ENCODE measurements around the gene TAF3.

Gene TAF3

DNA sequence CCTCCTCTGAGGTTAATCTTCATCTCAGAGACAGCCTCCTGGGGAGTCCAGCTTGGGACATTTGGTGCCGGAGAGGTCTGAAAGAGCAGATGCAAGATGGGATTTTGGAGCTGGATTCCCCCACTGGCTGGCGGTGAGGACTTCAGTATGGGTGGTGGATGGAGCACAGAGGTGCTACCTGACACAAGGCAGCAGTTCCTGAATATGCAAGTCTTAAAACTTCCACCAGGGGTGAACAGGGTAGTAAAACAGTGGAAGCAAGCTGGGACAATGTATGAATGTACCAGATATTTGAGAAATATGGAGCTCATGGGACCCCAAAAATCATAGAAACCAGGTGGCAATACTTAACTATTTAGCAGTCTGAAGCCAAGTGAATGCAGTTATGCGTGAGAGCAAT, 4.8 kb upstream of the TAF3 start:
- no peak for DNase-seq

DNA sequence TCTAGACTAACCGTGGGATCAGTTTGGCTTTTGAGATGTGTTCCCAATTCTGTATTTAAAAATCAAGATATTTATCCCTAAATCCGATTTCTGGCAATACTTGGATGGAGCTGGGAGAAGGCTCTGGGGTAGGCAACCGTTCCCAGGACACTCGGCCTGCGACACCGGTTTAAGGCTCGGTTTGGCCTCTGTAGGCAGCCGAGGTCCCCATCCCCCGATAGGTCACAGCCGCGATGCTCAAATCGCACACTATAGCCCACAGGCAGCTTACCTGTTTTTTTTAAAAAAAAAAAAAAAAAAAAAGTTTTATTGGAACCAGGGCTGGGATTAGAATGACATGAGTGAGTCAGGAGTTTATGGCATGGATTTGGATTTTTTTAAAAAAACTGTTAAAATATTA, 729 bp upstream of the TAF3 start:
- DNase-seq, result no peak

DNA sequence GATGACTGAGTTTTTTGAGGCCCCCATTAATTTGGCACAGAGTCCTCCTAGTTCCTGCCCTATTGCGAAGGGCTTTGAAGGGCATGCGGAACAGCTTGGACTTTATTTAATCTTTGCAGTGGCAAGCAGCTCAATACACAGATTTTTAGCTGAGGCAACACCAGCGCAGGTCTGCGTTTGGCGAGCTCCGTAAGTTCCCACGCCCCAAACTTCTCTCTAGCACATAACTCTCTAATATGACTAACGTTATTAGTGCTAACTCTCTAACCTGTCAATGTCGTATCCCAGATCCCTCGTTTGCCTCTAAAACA, 366 bp upstream of the TAF3 start:
- no peak for DNase-seq

DNA sequence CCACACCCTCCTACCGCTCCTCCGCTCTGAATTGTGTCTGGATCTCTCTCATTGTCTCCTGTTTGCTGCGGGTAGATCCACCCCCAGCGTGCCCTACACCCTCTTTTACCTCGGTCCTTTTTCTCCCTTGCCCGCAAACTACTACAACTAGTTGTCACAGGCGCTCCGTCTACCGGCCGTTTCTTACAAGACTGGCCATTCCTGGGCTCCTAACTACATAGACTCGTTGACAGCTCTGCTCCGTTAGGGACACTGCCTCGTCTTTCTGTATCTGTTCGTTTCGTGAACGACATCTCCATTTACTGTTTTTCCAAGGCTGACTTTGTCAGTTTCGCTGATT, 786 bp downstream of the TAF3 start:
- DNase-seq, result peak; percentile 0 to 8

DNA sequence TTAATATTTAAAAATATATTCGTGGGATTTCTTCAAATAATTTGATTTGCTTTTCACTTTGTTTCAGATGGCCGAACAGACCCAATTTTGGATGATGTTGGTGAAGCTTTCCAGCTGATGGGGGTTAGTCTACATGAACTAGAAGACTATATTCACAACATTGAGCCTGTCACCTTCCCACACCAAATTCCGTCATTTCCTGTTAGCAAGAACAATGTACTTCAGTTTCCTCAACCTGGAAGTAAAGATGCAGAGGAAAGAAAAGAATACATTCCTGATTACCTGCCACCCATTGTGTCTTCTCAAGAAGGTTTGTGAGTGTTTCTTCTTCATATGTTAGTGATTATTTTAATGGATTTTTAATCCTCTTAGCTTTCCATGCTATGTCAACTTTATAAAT, 5.9 kb downstream of the TAF3 start:
- DNase-seq, result no peak

DNA sequence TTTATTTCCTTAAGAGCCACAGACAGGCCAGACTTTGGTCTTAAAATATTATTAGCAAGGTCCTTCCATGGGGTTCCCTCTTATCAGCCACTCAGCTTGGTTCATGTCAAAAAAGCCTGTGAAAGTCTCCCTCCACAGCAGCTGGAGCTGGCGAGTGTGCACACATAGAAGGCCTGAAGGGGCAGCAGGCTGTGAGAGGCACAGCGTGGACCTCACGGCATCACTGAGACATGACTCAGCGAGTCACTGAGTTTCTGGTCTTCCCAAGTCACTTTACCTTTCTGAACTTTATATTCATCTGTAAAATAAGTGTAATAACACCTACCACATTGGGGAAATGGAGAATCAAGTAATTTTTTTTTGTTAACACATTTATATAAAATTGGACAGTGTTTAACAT, 8.7 kb downstream of the TAF3 start:
- DNase-seq, result no peak

DNA sequence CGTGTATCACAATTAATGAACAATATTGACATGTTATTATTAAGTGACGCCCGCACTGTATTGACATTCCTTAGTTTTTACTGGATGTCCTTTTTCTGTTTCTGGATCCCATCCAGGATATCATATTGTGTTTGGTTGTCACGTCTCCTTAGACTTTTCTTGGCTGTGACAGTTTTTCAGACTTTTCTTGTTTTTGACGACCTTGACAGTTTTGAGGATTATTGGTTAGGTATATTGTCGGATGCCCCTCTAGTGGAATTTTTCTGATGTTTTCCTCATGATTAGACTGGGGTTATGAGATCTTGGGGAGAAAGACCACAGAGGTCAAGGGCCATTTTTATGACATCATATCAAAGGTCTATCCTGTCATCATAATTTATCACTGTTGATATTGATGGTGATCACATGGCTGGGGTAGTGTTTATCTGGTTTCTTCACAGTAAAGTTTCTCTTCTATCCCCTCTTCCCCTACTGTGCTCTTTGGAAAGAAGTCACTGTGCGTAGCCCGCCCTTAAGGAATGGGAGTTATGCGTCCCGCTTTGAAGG, 11.1 kb downstream of the TAF3 start:
- DNase-seq, result no peak

DNA sequence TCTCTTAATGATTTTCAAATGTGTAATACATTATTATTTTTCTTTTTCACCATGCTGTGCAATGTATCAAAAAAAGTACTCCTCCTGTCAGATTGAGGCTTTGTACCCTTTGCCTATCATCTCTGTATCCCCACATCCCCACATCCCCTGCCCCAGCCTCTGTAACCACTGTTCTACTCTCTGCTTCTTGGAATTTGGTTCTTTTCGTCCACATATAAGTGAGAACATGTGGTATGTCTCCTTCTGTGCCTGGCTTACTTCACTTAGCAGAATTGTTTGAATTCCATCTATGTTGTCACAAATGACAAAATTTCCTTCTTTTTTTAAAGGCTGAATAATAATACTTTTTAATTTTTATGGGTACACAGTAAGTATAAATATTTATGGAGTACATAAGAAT, 13.8 kb downstream of the TAF3 start:
- no peak for DNase-seq

DNA sequence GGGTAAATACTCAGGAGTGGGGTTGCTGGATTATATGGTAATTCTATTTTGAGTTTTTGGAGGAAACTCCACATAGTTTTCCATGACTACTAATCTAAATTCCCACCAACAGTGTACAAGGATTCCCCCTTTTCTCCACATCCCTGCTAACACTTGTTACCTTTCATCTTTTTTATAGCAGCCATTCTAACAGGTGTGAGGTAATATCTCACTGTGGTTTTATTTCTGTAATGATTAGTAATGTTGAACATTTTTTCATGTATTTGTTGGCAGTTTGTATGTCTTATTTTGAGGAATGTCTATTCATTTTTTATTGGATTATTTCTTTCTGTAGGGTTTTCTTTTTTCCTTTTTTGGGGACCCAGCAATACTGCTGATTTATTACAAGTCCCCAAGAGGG, 14.9 kb downstream of the TAF3 start:
- DNase-seq, result no peak

DNA sequence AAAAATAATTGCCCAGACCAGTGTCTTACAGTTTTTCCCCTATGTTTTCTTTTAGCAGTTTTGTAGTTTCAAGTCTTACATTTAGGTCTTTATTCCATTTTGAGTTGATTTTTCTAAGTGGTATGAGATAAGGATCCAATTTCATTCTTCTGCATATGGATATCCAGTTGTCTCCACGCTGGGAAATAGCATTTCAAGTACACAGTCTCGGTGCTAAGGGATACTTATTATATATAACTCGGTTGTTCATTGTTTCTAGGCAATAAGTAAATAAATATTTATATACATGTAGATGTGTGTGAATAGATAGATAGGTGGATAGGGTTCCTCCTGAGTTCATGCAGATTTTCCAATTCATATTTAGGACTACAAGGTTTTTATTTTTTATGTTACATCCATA, 16.0 kb downstream of the TAF3 start:
- DNase-seq, result no peak

DNA sequence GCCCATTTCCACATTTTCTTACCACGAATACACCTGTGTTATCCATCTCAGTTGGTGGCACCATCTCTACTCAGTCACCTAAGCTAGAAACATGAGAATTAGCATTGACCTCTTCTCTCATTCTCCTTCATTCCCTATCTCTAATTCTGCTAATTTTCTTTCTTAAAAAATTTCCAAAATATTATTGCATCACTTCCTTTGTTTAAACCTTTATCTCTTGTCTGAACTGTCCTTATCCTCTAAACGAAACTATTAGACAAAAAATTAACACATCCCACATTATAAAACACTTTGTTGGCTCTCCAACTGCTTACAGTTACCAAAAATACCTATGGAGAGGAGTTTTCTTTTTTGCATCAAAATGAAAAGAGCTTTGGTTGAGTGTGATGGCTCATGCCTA, 18.3 kb downstream of the TAF3 start:
- no peak for DNase-seq

DNA sequence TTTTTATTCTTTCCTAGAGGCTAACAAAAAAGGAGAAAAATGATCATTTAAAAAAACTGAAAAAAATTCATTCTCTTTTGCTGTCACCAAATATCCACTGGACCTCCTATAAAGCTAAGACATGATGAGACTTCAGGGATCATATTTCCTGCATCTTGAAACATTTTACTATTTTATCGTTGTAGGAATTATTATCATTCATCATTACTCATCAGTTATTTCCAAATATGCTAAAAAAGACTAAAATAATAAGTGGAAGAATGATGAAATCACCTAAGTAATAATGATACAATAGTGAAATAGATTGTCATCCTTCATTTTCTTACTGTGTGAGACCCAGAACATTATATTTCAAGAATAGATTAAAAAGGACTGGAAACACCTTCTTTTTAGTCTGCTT, 28.3 kb downstream of the TAF3 start:
- no peak for DNase-seq

DNA sequence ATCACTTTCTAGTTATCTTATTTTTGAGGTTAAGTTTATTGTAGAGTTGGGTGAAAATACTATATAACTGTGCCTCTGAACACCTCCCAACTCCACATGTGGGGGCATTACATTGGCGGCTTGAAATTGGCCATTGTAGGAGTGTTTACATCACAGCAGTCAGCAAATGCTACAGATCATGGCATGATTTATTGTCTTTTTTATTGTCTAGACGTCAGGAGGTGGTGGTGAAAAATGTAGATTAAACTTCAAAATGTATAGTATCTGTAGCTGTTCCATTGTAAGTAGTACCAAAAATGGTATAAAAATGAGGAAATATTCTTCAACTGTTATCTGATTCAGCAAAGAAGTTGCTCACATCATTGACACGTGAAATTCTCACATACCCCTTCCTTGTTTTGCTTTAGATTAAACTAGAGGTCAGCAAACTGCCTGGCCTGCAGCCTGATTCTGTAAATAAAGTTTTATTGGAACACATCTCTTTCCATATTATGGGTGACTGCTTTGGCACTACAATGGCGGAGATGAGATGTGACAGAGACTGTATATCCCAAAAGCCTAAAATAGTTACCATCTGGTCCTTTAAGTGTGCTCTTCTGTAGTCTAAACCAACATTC, 35.0 kb downstream of the TAF3 start:
- no peak for DNase-seq

DNA sequence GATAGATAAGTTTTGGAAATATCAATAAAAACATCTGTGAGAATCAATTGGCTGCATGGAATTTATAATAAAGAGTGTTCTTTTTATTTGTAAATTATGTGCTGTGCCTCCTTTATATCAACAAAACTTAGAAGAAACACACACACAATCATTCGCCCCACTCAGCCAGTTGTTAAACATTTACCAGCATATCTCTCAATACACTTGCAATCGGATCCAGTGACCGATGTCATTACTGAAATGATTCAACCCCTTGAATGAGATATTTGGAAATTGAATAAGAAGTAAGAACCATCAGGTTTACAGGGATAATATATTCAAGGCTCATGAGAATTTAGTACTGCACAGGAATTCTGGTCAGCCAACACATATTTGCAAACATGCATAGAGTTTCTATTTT, 35.6 kb downstream of the TAF3 start:
- DNase-seq, result no peak

DNA sequence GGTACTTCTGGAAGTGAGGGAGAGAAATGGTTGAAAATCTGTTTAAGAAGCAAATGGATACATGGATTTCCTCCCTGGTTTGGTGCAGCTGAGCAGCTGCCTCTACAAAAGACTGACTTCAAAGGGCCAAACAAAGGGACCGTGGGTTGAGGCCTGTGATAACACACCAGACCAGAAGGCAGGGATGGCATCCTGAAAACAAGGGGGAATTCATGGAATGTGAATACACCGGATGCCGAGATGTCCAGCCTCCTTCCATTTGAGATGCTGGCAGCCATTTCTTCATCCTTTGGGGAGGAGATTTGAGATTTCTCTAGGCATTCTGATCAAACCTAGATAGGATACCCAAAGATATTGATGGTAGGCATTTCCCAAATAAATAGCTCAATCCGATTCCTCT, 36.9 kb downstream of the TAF3 start:
- DNase-seq, result no peak

DNA sequence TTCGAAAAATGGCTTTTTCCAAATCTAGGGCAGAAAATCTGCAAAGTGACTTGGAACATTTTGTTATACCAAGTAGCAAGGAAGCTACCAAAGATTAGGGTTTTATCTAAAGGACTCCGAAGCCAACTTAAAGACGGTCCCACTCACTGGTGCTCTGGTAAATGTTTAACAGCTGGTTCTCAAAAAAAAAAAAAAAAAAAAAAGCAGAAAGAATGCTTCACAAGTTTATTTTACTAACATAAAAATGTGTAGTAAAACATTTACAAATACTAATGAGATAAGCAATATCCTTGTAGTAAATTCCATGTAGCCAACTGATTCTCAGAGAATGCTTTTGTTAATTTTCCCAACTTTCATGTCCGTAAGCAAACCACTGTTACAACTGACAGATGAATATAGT, 38.4 kb downstream of the TAF3 start:
- DNase-seq, result no peak

DNA sequence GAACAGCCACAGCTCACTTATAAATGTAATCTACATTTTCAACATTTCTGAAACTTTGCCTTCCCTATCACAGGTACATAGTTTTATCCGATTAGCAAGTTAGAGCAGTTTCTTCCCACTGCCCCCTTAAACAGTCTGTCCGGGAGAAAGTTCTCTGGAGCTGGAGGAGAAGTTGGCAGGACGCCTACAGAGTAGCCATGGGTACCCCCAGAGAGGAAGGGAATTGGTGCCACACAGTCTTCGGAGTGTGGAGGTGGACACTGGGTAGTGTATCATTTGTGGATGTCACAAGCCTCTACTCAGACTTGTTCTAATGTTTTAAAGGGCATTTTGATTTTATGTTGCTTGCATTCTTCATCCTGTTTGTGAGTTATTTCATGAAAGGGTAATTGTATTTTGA, 39.0 kb downstream of the TAF3 start:
- no peak for DNase-seq

DNA sequence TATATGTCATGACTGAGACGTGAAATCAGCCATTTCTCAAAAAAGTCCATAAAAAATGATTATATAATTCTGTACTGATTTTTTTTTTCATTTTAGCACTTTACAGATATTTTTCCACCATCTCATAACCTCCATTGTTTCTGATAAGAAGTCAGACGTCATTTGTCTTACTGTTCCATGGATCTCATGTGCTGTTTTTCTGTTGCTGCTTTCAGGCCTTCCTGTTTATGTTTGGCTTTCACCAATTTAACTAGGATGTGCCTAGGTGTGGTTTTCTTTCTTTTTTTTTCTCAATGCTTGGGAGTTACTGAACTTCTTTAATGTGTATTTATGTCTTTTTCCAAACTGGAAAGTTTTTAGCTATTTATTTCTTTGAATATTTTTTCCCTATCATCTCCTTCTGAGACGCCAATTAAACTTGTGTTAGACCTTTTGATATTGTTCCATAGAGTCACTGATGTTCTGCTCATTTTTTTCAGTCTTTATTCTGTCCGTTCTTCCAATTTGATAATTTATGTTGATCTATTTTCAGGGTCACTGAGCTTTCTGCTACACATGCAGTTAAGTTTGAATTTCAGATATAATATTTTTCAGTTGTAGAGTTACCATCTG, 43.3 kb downstream of the TAF3 start:
- no peak for DNase-seq

DNA sequence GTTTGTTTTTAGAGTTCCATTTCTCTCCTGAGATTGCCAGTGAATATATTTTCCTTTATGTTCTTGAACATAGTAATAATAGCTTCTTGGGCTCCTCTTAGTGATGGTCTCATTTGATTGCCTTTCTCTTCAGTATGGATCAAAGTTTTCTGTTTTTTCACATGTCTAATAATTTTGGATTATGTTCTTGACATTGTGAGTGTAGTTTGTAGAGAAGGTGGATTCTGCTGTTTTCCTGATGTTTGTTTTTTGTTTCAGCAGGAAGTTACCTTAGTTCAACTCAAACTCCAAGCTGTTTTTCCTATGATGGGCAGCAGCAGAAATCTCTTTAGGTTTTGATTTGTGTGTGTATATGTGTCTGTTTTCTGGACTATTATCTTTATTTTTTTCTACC, 43.8 kb downstream of the TAF3 start:
- no peak for DNase-seq

DNA sequence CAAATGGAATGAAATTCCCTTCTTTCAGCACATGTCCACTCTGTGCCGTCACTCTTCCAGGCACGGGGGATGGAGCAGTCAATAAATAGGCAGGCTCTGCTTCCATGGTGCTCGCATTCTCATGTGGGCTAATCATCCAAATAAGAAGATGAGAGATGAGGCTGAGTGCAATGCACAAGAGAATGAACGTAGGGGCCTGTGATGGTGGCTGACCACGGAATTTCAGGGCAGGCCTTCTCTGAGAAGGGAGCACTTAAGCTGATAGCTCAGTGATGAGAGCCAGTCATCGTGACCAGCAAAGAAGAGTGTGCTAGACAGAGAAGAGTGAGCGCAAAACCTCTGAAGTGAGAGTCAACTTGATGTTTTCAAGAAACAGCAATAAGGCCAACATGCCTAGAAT, 47.9 kb downstream of the TAF3 start:
- DNase-seq, result no peak

DNA sequence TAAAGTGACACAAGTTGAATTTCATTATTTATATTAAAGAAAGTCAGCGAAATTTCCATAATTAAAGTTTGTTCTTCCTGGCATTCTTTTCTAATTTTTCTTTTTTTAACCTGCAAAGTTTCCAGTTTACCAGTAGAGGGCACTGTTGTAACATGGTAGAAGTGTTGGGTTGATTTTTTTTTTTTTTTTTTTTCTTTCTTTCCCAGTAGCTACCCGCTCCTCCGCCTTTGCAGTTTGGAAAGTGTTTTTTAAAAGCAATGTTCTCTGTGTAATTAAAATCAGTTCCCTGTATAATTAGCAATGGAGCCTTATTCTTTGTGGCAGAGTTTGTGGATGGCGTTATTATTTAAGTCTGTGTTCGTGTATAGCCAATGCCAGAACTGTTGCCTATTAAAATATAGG, 53.7 kb downstream of the TAF3 start:
- no peak for DNase-seq

DNA sequence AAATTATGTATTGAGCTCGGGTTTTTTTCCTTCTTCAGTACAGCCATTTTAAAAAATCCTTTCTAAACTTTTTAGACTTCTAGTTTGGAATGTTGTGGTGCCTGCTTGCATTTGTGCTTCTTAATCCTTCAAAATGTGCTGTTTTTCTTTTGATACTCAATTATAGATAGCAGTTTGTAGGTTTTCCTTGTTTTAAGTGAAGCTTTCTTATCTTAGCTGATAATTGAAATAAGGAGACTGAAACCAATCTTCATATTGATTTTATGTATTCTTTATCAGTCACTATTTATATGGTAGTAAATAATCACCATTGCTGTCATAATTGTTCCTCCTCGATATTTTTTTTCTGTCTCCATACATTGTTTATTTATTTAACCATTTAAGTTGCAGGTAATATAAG, 56.6 kb downstream of the TAF3 start:
- DNase-seq, result no peak

DNA sequence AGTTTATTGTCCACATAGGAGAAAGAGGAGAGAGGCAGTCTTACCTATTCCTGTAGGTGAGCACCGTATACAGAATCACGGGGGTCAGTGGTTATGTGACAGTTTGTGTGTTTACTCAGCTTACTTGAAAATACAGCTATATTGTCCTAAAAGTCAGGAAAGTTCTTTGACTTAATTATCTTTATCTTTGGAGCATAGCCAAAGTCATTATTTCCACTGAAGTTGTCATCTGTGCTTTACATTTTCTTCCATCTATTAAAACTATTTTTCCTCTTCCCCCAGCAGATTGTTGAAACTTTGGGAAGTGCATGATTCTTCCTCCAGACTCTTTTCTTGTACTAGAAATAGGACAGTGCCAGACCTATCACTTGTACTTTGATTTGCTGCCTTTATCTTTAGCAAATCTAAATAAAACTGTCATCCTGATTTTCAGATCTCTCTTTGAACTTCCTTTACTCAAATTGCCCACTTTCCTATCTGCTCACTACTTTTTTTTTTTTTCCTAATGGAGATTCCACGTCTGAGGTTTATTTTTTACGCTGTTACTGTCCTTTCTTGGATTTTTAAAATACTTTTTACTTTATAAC, 58.3 kb downstream of the TAF3 start:
- DNase-seq, result no peak

DNA sequence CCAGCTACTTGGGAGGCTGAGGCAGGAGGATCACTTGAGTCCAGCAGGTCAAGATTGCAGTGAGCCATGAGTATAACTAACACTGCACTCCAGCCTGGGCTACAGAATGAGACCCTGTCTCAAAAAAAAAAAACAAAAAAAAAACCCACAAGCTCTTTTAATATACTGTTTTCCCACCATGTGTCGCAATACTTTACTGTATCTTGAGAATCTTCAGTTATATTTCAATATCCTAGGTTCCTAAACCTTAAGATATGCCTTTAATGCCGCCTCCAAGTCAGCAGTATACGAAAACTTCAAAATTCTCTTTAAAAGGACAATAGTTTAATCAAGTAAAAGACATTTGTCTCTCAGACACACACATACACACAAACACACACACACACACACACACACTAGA, 62.8 kb downstream of the TAF3 start:
- DNase-seq, result no peak

DNA sequence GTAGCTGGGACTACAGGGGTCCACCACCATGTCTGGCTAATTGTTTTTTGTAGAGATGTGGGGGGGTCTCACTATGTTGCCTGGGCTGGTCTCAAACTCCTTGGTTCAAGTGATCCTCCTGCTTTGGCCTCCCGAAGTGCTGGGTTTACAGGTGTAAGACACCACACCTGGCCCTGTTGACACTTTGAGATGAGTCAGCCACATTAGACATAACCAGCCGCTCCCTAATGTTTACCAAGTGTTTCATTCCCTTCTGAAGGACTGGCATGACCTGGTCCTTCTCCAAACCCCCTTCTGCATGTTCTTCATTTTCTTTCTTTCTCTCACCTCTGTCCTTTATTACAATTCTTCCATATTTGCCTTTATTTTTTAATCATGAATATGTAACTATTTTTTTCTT, 67.8 kb downstream of the TAF3 start:
- DNase-seq, result no peak

Measured in NCI-H524 (cell line).